OCI-LY3 (cell line): ENCODE measurements around the gene CARD18.

ENCODE experiments used
- H2AFZ ChIP-seq: fragments of 200-600, 300-600 bp; shearing (Covaris generic); 2 replicates; pipeline ENCODE4 v1.6.0; 2014; ENCODE audit warnings: antibody characterized with exemption, low read depth, low read length
- H3K27ac ChIP-seq: fragments of 200-600, 300-600 bp; sonication (generic); 2 replicates; pipeline ENCODE4 v1.5.1; 2014; ENCODE audit warnings: mild to moderate bottlenecking, low read length, moderate library complexity, mixed read lengths
- H3K27me3 ChIP-seq: fragments of 200-600, 300-600 bp; sonication (generic); 2 replicates; pipeline ENCODE4 v1.6.1; 2014; ENCODE audit warnings: low read depth, low read length, mixed read lengths
- H3K36me3 ChIP-seq: fragments of 200-600, 300-600 bp; sonication (generic); replicated peaks from 2 replicates; pipeline ENCODE3; 2014; ENCODE audit warnings: low read depth, low read length, mixed read lengths
- H3K4me1 ChIP-seq: fragments of 300-600, 200-600 bp; sonication (generic); 2 replicates; pipeline ENCODE4 v1.6.1; 2014; ENCODE audit warnings: low read length, mixed read lengths
- H3K4me2 ChIP-seq: fragments of 200-600, 300-600 bp; sonication (generic); 2 replicates; pipeline ENCODE4 v1.6.1; 2014; ENCODE audit warnings: low read length, mixed read lengths
- H3K4me3 ChIP-seq: fragments of 300-600, 200-600 bp; sonication (generic); 2 replicates; pipeline ENCODE4 v1.5.1; 2014; ENCODE audit warnings: antibody characterized with exemption, mild to moderate bottlenecking, low read length, moderate library complexity
- H3K79me2 ChIP-seq: fragments of 300-600, 200-600 bp; shearing (Covaris generic); 2 replicates; pipeline ENCODE4 v1.6.1; 2014; ENCODE audit warnings: mild to moderate bottlenecking, low read length, mixed read lengths
- H3K9ac ChIP-seq: fragments of 300-600, 200-600 bp; shearing (Covaris generic); 2 replicates; pipeline ENCODE4 v1.6.0; 2014; ENCODE audit warnings: mild to moderate bottlenecking, low read length, moderate library complexity
- H3K9me3 ChIP-seq: fragments of 200-600, 300-600 bp; shearing (Covaris generic); 2 replicates; pipeline ENCODE4 v1.6.1; 2014; ENCODE audit warnings: low read length, mixed read lengths; ENCODE audit not compliant: insufficient read depth
- H4K20me1 ChIP-seq: fragments of 200-600, 300-600 bp; sonication (generic); 2 replicates; pipeline ENCODE4 v1.6.1; 2016; ENCODE audit warnings: low read length, mixed read lengths; ENCODE audit not compliant: insufficient read depth
- CTCF ChIP-seq: fragments of 200-600, 300-600 bp; sonication (generic); IDR thresholded peaks from 2 replicates; pipeline ENCODE4 v1.5.1; 2014; ENCODE audit warnings: antibody characterized with exemption, low read length, low read depth
- EZH2phosphoT487 ChIP-seq: fragments of 200-600 bp; shearing (Covaris generic); IDR thresholded peaks from 2 replicates; pipeline ENCODE4 v1.6.1; 2018; ENCODE audit warnings: antibody characterized with exemption, mixed run types, low read depth

CARD18 gene

GRCh38 chr11:105132716-105133511, 6.7 kb downstream of the CARD18 start:
- Histone ChIP-seq H4K20me1 (no peaks in the 10 kb centered on the region), H3K4me1 (no peaks in the 10 kb centered on the region), H3K9ac (no peak overlapping the region), H3K27ac (no peak overlapping the region), H3K27me3 (no peaks in the 10 kb centered on the region), H3K4me3 (no peak overlapping the region), H3K4me2 (no peak overlapping the region), H2AFZ (no peak overlapping the region), H3K36me3 (no peaks in the 10 kb centered on the region), H3K79me2 (no peaks in the 10 kb centered on the region), H3K9me3 (no peaks in the 10 kb centered on the region)
- no peak for TF ChIP-seq EZH2phosphoT487
- no peak for TF ChIP-seq CTCF

GRCh38 chr11:105130189-105130813, 9.3 kb downstream of the CARD18 start:
- H2AFZ ChIP-seq = no peak overlapping the region
- no peak for TF ChIP-seq EZH2phosphoT487
- no peak for TF ChIP-seq CTCF
- no peak overlapping the region for H3K9ac ChIP-seq
- no peaks in the 10 kb centered on the region for H4K20me1 ChIP-seq
- H3K36me3 ChIP-seq = no peaks in the 10 kb centered on the region
- H3K4me3 ChIP-seq = no peak overlapping the region
- no peaks in the 10 kb centered on the region for H3K27me3 ChIP-seq
- H3K9me3 ChIP-seq = no peaks in the 10 kb centered on the region
- no peak overlapping the region for H3K27ac ChIP-seq
- H3K4me2 ChIP-seq = no peak overlapping the region
- no peaks in the 10 kb centered on the region for H3K4me1 ChIP-seq
- no peaks in the 10 kb centered on the region for H3K79me2 ChIP-seq

- H3K79me2 ChIP-seq = no peaks in the 10 kb centered on the region
- no peak overlapping the region for H3K4me3 ChIP-seq
- H3K27me3 ChIP-seq = no peaks in the 10 kb centered on the region
- H3K36me3 ChIP-seq = no peaks in the 10 kb centered on the region
- H2AFZ ChIP-seq = no peak overlapping the region
- no peaks in the 10 kb centered on the region for H4K20me1 ChIP-seq
- no peaks in the 10 kb centered on the region for H3K4me1 ChIP-seq
- TF ChIP-seq CTCF (no peak), EZH2phosphoT487 (no peak)
- no peak overlapping the region for H3K4me2 ChIP-seq
- H3K9ac ChIP-seq = no peak overlapping the region
- H3K27ac ChIP-seq = no peak overlapping the region
- H3K9me3 ChIP-seq = no peaks in the 10 kb centered on the region
Measured at GRCh38 chr11:105124756-105125155, 14.8 kb downstream of the CARD18 start.

- Histone ChIP-seq H3K27me3 (no peaks in the 10 kb centered on the region), H3K9me3 (no peaks in the 10 kb centered on the region), H3K4me3 (no peak overlapping the region), H3K4me1 (no peaks in the 10 kb centered on the region), H3K9ac (no peak overlapping the region), H3K79me2 (no peaks in the 10 kb centered on the region), H3K4me2 (no peak overlapping the region), H3K36me3 (no peaks in the 10 kb centered on the region), H4K20me1 (no peaks in the 10 kb centered on the region), H2AFZ (no peak overlapping the region), H3K27ac (no peak overlapping the region)
- TF ChIP-seq CTCF (no peak), EZH2phosphoT487 (no peak)
Measured at GRCh38 chr11:105111145-105111944, 28.2 kb downstream of the CARD18 start.
